Esophagus muscularis mucosa (tissue), 4 donors: ENCODE measurements around the gene METRNL. TPM values are rescaled to one million over a fixed set of nuclear protein-coding genes. Genes with fewer than 3 reads are reported as not detected.

ENCODE experiments used
- DNase-seq: peaks from one replicate; pipeline ENCODE4 v3.0.0-alpha.2; 2017; ENCODE audit errors: extremely low spot score
- H3K27ac ChIP-seq, 4 donors: fragments of 200-600 bp; sonication (generic); replicated peaks in 1 of 4; 1 replicate in 3 of 4; 2 replicates in 1 of 4; pipeline ENCODE4 v1.5.1; 2016 to 2019; ENCODE audit warnings: mild to moderate bottlenecking in 1 of 4
- H3K27me3 ChIP-seq, 4 donors: fragments of 200-600 bp; sonication (generic); one replicate each; pipeline versions ENCODE4 v1.5.1 to v1.6.0; 2016 to 2019
- H3K36me3 ChIP-seq, 4 donors: fragments of 200-600 bp; sonication (generic); one replicate each; pipeline ENCODE4 v1.5.1; 2016 to 2019
- H3K4me1 ChIP-seq, 4 donors: fragments of 200-600 bp; sonication (generic); one replicate each; pipeline ENCODE4 v1.5.1; 2016 to 2019
- H3K4me3 ChIP-seq, 4 donors: fragments of 200-600 bp; sonication (generic); 1 replicate in 2 of 4; 2 replicates in 2 of 4; pipeline ENCODE4 v1.5.1; 2016 to 2019; ENCODE audit warnings: mild to moderate bottlenecking in 4 of 4, moderate library complexity in 1 of 4
- H3K9me3 ChIP-seq, 4 donors: fragments of 200-600 bp; sonication (generic); 1 replicate in 3 of 4; 2 replicates in 1 of 4; pipeline ENCODE4 v1.5.1; 2016 to 2019
- EP300 ChIP-seq: sonication (generic); formaldehyde crosslinking; IDR thresholded peaks from one replicate; pipeline ENCODE4 v1.6.1; 2017; ENCODE audit warnings: antibody characterized with exemption
- POLR2A ChIP-seq: fragments of 450-650 bp; IDR thresholded peaks from one replicate; pipeline ENCODE4 v1.6.1; 2017; ENCODE audit warnings: antibody characterized with exemption, moderate library complexity, mild to moderate bottlenecking, low read depth
- POLR2AphosphoS5 ChIP-seq, 2 donors: sonication (generic); formaldehyde crosslinking; IDR thresholded peaks; one replicate each; pipeline ENCODE4 v1.6.1; 2017; ENCODE audit warnings: antibody characterized with exemption in 2 of 2
- WGBS: methylation state at CpG from one replicate; pipeline ENCODE4 v1.1.5; 2018; 5-methylcytosine and 5-hydroxymethylcytosine counted together
- intact Hi-C: fragments of 100-400 bp; cut with DNase I; formaldehyde crosslinking; loops from one replicate; pipeline ENCODE4 v1.15.1; 2023
- total RNA-seq, 4 donors: library from RNA; depleted of rRNA; stranded (reverse); fragments of >200 nt; gene quantifications; one replicate each; pipeline versions ENCODE4 v1.1.0 to v1.2.1, GENCODE V29; 2016
- TF ChIP-seq, protein P1 (sequence below), 3 experiments: fragments of 200-600 bp in 2 of 3; fragments of 450-650 bp in 1 of 3; sonication (generic) in 2 of 3; IDR thresholded peaks; one replicate each; pipeline ENCODE4 v1.5.1; 2017 to 2019; ENCODE audit warnings: antibody characterized with exemption in 3 of 3, mild to moderate bottlenecking in 2 of 3, moderate library complexity in 1 of 3

METRNL gene
- total RNA-seq, 4 donors from 2014 or later, result 36.5 to 124 (median 61.5) TPM

DNA sequence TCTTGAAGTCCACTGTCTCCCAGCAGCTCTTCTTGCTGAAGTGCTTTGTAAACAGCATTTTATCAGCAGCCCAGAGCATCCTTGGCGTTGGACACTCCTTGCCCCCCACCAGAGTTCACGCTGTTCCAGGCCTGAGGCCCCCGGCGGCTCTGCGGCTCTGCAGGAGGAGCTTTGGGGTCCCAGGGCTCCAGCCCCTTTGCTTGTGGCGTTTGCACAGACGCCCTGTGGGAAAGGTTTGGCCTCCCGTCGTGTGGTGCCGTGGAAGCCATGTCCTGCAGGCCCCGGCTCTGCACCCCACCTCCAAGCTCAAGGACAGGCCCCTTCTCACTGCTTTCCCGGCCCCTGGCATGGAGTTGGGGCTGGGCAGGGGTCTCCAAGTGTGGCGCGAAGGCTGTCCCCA lies 14.1 kb downstream of the METRNL start:
- Histone ChIP-seq H3K36me3 (peaks cover 30 to 70% (median 42%) of the 10 kb centered on the region in 4 donors), H3K4me1 (peaks cover 35 to 50% (median 46%) of the 10 kb centered on the region in 4 donors), H3K27ac (no peak overlapping the region), H3K4me3 (no peak overlapping the region), H3K27me3 (peaks cover 0 to 9% (median 0%) of the 10 kb centered on the region in 4 donors), H3K9me3 (no peaks in the 10 kb centered on the region)
- TF ChIP-seq POLR2A (no peak), EP300 (no peak), POLR2AphosphoS5 (IDR thresholded peaks at IDR 0.05) (no peak)
- TF ChIP-seq, protein P1, sequence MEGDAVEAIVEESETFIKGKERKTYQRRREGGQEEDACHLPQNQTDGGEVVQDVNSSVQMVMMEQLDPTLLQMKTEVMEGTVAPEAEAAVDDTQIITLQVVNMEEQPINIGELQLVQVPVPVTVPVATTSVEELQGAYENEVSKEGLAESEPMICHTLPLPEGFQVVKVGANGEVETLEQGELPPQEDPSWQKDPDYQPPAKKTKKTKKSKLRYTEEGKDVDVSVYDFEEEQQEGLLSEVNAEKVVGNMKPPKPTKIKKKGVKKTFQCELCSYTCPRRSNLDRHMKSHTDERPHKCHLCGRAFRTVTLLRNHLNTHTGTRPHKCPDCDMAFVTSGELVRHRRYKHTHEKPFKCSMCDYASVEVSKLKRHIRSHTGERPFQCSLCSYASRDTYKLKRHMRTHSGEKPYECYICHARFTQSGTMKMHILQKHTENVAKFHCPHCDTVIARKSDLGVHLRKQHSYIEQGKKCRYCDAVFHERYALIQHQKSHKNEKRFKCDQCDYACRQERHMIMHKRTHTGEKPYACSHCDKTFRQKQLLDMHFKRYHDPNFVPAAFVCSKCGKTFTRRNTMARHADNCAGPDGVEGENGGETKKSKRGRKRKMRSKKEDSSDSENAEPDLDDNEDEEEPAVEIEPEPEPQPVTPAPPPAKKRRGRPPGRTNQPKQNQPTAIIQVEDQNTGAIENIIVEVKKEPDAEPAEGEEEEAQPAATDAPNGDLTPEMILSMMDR (IDR thresholded peaks at IDR 0.05), result no peak
- DNase-seq, result no peak
- intact Hi-C loops, result no loop called here
- 84% methylated on average over 9 of the region's 14 CpGs for WGBS

DNA sequence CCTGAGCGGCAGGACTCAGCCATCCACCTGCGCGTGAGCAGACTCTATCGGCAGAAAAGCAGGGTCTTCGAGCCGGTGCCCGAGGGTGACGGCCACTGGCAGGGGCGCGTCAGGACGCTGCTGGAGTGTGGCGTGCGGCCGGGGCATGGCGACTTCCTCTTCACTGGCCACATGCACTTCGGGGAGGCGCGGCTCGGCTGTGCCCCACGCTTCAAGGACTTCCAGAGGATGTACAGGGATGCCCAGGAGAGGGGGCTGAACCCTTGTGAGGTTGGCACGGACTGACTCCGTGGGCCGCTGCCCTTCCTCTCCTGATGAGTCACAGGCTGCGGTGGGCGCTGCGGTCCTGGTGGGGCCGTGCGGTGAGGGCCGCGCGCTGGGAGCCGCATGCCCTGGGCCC lies 14.9 kb downstream of the METRNL start:
- Histone ChIP-seq H3K27ac (no peak overlapping the region), H3K4me3 (no peak overlapping the region), H3K36me3 (peaks cover 30 to 63% (median 42%) of the 10 kb centered on the region in 4 donors), H3K27me3 (peaks cover 0 to 17% (median 1%) of the 10 kb centered on the region in 4 donors), H3K4me1 (peaks cover 35 to 50% (median 46%) of the 10 kb centered on the region in 4 donors), H3K9me3 (no peaks in the 10 kb centered on the region)
- no peak for TF ChIP-seq POLR2A
- no peak for TF ChIP-seq POLR2AphosphoS5 (IDR thresholded peaks at IDR 0.05)
- no peak for TF ChIP-seq EP300
- TF ChIP-seq, protein P1 (IDR thresholded peaks at IDR 0.05), result no peak
- no peak for DNase-seq
- 95% methylated on average over 31 of the region's 32 CpGs for WGBS
- intact Hi-C loops, result no loop called here

DNA sequence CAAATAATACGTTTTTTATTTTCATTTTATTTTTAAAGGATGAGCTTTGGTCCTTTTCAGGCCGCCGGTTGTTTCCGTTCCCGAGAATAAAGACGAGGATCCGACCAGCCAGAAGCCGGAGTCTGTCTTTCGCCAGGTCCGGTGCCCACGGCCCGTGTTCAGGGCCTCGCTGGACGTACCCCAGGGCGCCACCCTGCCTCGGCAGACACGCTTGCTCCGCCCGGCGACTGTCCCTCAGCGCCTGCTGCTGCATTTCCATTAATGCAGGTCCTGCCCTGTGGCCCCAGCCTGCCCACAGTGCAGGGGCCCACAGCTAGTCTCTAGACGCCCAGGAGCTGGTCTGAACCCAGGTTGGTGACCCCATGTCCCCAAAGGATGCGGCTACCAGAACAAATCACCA lies 15.6 kb downstream of the METRNL start:
- intact Hi-C loops, result no loop called here
- H3K27me3 ChIP-seq, result peaks cover 3 to 24% (median 7%) of the 10 kb centered on the region in 4 donors
- WGBS, result 93% methylated on average over 22 of the region's 23 CpGs
- no peak overlapping the region for H3K4me3 ChIP-seq
- peaks cover 37 to 50% (median 46%) of the 10 kb centered on the region in 4 donors for H3K4me1 ChIP-seq
- H3K27ac ChIP-seq, result no peak overlapping the region
- no peaks in the 10 kb centered on the region for H3K9me3 ChIP-seq
- H3K36me3 ChIP-seq, result peaks cover 30 to 56% (median 42%) of the 10 kb centered on the region in 4 donors
- TF ChIP-seq EP300, result no peak
- TF ChIP-seq, protein P1 (IDR thresholded peaks at IDR 0.05), result no peak
- no peak for TF ChIP-seq POLR2AphosphoS5 (IDR thresholded peaks at IDR 0.05)
- DNase-seq, result no peak

DNA sequence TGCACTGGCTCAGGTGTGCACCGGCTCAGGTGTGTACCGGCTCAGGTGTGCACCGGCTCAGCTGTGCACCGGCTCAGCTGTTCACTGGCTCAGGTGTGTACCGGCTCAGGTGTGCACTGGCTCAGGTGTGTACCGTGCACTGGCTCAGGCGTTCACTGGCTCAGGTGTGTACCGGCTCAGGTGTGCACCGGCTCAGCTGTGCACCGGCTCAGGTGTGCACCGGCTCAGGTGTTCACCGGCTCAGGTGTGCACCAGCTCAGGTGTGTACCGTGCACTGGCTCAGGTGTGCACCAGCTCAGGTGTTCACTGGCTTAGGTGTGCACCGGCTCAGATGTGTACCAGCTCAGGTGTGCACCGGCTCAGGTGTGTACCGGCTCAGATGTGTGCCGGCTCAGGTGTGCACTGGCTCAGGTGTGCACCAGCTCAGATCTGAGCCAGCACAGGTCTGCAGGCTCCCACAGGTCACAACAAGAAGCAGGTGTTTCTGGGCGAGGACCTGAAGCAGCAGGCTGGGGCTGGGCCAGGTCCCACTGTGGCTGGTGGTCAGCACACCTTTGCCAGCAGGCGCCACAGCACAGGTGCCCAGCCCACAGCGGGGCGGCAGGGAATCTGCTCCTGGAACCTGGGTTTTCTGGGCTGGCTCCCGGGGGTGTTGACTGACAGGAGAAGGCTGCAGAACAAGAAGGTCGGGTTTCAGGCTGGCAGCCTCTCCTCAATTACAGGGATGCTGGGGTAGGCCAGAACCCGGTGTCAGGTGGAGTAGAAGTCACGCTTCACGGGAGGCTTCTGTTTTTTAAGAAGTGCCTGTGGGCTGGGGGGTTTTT lies 17.2 kb downstream of the METRNL start:
- Histone ChIP-seq H3K27ac (no peak overlapping the region), H3K9me3 (no peaks in the 10 kb centered on the region), H3K27me3 (peaks cover 3 to 38% (median 8%) of the 10 kb centered on the region in 4 donors), H3K36me3 (peaks cover 30 to 47% (median 41%) of the 10 kb centered on the region in 4 donors), H3K4me1 (peaks cover 42 to 53% (median 48%) of the 10 kb centered on the region in 4 donors), H3K4me3 (no peak overlapping the region)
- intact Hi-C loops, result no loop called here
- DNase-seq, result no peak
- 83% methylated on average over 10 of the region's 26 CpGs for WGBS
- TF ChIP-seq, protein P1 (IDR thresholded peaks at IDR 0.05), result no peak
- TF ChIP-seq POLR2AphosphoS5 (IDR thresholded peaks at IDR 0.05) (no peak), POLR2A (no peak), EP300 (no peak)
